ENCODE data around the gene ZNF613. TPM values are rescaled to one million over a fixed set of nuclear protein-coding genes. Genes with fewer than 3 reads are reported as not detected.
A peak's percentile ranks its signal among the peaks of the same experiment; 100 is the strongest.

Gene ZNF613
- total and polyA plus RNA-seq, 2 of the 13 experiments (the other 11 are each of a cell fraction or from before 2014, with no cell fraction given), result 3.6 to 8.3 TPM

DNA sequence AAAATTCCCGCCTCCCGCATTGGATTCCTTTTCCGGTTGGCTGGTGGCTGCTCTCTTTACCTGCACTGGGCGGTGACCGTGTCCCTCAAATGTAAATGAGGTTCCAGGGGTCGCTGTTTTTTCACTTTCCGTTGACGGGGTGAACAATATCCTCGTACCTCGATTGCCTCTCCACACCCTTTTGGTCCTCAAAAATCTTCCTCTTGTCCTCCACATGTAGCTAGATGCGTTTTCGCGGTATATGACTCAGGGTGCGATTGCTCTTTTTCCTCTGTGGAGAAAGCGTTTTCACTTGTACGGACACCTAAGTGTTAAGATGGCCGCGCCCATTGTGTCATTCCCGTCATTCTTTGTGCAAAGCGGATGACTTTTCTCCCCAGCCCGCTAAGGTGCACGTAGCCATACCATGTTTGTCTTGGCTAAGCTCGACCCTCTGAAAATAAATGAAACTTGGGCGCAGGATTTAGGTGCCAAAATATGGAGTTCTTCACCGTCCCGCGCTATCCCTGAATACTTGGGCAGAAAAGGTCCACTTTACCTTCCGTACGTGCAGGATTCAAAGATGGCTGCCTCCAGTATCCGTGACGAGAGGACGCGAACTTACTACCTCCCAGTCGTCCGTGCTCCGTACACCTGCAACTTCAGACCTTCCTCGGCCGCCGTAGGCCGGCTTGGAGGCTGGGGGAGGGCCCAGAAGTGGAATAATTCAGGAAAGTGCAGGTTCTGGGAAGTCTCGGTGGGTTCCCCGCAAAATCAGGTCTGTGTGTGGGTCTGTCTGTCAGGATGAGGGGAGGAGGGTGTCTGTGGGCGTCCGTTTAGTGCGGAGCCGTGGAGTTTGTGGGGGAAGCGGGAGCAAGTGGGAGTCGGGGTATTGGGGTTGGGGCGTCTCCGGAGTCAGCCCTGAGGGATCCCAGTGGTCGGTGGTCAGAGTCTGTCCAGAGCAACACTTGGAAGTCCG, at the start of gene ZNF613 (continued):
- TF ChIP-seq, protein P1, sequence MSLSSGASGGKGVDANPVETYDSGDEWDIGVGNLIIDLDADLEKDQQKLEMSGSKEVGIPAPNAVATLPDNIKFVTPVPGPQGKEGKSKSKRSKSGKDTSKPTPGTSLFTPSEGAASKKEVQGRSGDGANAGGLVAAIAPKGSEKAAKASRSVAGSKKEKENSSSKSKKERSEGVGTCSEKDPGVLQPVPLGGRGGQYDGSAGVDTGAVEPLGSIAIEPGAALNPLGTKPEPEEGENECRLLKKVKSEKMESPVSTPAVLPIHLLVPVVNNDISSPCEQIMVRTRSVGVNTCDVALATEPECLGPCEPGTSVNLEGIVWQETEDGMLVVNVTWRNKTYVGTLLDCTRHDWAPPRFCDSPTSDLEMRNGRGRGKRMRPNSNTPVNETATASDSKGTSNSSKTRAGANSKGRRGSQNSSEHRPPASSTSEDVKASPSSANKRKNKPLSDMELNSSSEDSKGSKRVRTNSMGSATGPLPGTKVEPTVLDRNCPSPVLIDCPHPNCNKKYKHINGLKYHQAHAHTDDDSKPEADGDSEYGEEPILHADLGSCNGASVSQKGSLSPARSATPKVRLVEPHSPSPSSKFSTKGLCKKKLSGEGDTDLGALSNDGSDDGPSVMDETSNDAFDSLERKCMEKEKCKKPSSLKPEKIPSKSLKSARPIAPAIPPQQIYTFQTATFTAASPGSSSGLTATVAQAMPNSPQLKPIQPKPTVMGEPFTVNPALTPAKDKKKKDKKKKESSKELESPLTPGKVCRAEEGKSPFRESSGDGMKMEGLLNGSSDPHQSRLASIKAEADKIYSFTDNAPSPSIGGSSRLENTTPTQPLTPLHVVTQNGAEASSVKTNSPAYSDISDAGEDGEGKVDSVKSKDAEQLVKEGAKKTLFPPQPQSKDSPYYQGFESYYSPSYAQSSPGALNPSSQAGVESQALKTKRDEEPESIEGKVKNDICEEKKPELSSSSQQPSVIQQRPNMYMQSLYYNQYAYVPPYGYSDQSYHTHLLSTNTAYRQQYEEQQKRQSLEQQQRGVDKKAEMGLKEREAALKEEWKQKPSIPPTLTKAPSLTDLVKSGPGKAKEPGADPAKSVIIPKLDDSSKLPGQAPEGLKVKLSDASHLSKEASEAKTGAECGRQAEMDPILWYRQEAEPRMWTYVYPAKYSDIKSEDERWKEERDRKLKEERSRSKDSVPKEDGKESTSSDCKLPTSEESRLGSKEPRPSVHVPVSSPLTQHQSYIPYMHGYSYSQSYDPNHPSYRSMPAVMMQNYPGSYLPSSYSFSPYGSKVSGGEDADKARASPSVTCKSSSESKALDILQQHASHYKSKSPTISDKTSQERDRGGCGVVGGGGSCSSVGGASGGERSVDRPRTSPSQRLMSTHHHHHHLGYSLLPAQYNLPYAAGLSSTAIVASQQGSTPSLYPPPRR (CRISPR knock-in tag; IDR thresholded peaks at IDR 0.05; ENCODE audit: borderline replicate concordance), result no peak
- no peak; the same call in 1 of the 2 replicates for TF ChIP-seq ZNF556 (CRISPR knock-in tag; IDR thresholded peaks at IDR 0.05; ENCODE audit: borderline replicate concordance)
- TF ChIP-seq, protein P2, sequence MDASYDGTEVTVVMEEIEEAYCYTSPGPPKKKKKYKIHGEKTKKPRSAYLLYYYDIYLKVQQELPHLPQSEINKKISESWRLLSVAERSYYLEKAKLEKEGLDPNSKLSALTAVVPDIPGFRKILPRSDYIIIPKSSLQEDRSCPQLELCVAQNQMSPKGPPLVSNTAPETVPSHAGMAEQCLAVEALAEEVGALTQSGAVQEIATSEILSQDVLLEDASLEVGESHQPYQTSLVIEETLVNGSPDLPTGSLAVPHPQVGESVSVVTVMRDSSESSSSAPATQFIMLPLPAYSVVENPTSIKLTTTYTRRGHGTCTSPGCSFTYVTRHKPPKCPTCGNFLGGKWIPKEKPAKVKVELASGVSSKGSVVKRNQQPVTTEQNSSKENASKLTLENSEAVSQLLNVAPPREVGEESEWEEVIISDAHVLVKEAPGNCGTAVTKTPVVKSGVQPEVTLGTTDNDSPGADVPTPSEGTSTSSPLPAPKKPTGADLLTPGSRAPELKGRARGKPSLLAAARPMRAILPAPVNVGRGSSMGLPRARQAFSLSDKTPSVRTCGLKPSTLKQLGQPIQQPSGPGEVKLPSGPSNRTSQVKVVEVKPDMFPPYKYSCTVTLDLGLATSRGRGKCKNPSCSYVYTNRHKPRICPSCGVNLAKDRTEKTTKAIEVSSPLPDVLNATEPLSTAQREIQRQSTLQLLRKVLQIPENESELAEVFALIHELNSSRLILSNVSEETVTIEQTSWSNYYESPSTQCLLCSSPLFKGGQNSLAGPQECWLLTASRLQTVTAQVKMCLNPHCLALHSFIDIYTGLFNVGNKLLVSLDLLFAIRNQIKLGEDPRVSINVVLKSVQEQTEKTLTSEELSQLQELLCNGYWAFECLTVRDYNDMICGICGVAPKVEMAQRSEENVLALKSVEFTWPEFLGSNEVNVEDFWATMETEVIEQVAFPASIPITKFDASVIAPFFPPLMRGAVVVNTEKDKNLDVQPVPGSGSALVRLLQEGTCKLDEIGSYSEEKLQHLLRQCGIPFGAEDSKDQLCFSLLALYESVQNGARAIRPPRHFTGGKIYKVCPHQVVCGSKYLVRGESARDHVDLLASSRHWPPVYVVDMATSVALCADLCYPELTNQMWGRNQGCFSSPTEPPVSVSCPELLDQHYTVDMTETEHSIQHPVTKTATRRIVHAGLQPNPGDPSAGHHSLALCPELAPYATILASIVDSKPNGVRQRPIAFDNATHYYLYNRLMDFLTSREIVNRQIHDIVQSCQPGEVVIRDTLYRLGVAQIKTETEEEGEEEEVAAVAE (CRISPR knock-in tag; IDR thresholded peaks at IDR 0.05; ENCODE audit: borderline replicate concordance), result peak; percentile 32; the same call in 1 of the 2 replicates
- 0 out of 2 replicates have a peak, but pooled peaks have one; percentile 37 for TF ChIP-seq ZNF337 (CRISPR knock-in tag; IDR thresholded peaks at IDR 0.05; ENCODE audit: borderline replicate concordance, low read depth)
- TF ChIP-seq, protein P3, sequence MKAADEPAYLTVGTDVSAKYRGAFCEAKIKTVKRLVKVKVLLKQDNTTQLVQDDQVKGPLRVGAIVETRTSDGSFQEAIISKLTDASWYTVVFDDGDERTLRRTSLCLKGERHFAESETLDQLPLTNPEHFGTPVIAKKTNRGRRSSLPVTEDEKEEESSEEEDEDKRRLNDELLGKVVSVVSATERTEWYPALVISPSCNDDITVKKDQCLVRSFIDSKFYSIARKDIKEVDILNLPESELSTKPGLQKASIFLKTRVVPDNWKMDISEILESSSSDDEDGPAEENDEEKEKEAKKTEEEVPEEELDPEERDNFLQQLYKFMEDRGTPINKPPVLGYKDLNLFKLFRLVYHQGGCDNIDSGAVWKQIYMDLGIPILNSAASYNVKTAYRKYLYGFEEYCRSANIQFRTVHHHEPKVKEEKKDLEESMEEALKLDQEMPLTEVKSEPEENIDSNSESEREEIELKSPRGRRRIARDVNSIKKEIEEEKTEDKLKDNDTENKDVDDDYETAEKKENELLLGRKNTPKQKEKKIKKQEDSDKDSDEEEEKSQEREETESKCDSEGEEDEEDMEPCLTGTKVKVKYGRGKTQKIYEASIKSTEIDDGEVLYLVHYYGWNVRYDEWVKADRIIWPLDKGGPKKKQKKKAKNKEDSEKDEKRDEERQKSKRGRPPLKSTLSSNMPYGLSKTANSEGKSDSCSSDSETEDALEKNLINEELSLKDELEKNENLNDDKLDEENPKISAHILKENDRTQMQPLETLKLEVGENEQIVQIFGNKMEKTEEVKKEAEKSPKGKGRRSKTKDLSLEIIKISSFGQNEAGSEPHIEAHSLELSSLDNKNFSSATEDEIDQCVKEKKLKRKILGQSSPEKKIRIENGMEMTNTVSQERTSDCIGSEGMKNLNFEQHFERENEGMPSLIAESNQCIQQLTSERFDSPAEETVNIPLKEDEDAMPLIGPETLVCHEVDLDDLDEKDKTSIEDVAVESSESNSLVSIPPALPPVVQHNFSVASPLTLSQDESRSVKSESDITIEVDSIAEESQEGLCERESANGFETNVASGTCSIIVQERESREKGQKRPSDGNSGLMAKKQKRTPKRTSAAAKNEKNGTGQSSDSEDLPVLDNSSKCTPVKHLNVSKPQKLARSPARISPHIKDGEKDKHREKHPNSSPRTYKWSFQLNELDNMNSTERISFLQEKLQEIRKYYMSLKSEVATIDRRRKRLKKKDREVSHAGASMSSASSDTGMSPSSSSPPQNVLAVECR (CRISPR knock-in tag; IDR thresholded peaks at IDR 0.05; ENCODE audit: borderline replicate concordance), result peak; percentile 94
- 0 out of 2 replicates have a peak, but pooled peaks have one; percentile 79 for TF ChIP-seq HOXA5 (CRISPR knock-in tag; IDR thresholded peaks at IDR 0.05)
- peak; percentile 27; the same call in 1 of the 2 replicates for TF ChIP-seq KAT8 (CRISPR knock-in tag; IDR thresholded peaks at IDR 0.05)
- 0 out of 2 replicates have a peak, but pooled peaks have one; percentile 11 for TF ChIP-seq GATAD2A (CRISPR knock-in tag; IDR thresholded peaks at IDR 0.05)
- 0 out of 2 replicates have a peak, but pooled peaks have one; percentile 76 for TF ChIP-seq KDM3A (CRISPR knock-in tag; IDR thresholded peaks at IDR 0.05; ENCODE audit: low read depth)
- no peak for TF ChIP-seq FLYWCH1 (CRISPR knock-in tag; IDR thresholded peaks at IDR 0.05)
- TF ChIP-seq ZNF777 (CRISPR knock-in tag; IDR thresholded peaks at IDR 0.05), result peak; percentile 73; the same call in 1 of the 2 replicates
- peak; percentile 86 for TF ChIP-seq ZNF350 (CRISPR knock-in tag; IDR thresholded peaks at IDR 0.05; ENCODE audit: borderline replicate concordance, low read depth)
- TF ChIP-seq ZNF441 (CRISPR knock-in tag; IDR thresholded peaks at IDR 0.05; ENCODE audit: borderline replicate concordance), result peak; percentile 58; the same call in 1 of the 2 replicates
- no peak for TF ChIP-seq ZNF326 (CRISPR knock-in tag; IDR thresholded peaks at IDR 0.05; ENCODE audit: borderline replicate concordance)
